HAP-1 (cell line): ENCODE data around the gene DUSP28.

Experiments
- DNase-seq, 2 experiments: peaks; one replicate each; pipeline ENCODE4 v3.0.0-alpha.2; 2016 to 2020; ENCODE audit warnings: low spot score in 2 of 2
- H3K27me3 ChIP-seq: fragments of 250-450 bp; sonication (Bioruptor Pico); 2 replicates; pipeline ENCODE4 v1.5.1; 2020; ENCODE audit warnings: low read depth, mild to moderate bottlenecking, moderate library complexity
- H3K36me3 ChIP-seq: fragments of 250-450 bp; sonication (Bioruptor Pico); replicated peaks from 2 replicates; pipeline ENCODE4 v1.5.1; 2020; ENCODE audit warnings: mild to moderate bottlenecking
- H3K4me1 ChIP-seq: fragments of 250-450 bp; sonication (Bioruptor Pico); 2 replicates; pipeline ENCODE4 v1.5.1; 2020; ENCODE audit warnings: mild to moderate bottlenecking
- H3K4me3 ChIP-seq: fragments of 250-450 bp; sonication (Bioruptor Pico); 2 replicates; pipeline ENCODE4 v1.5.1; 2020; ENCODE audit warnings: mild to moderate bottlenecking, moderate library complexity
- H3K9me3 ChIP-seq: fragments of 250-450 bp; sonication (Bioruptor Pico); 2 replicates; pipeline ENCODE4 v1.5.1; 2020; ENCODE audit warnings: mild to moderate bottlenecking, moderate library complexity
- in situ Hi-C: fragments of 300-500 bp; cut with MboI; formaldehyde crosslinking; loops from 3 replicates; pipeline ENCODE4 v1.14.3; 2020; ENCODE audit warnings: low sequenced_read_pairs, inconsistent platforms, mixed read lengths

DUSP28 gene

DNA sequence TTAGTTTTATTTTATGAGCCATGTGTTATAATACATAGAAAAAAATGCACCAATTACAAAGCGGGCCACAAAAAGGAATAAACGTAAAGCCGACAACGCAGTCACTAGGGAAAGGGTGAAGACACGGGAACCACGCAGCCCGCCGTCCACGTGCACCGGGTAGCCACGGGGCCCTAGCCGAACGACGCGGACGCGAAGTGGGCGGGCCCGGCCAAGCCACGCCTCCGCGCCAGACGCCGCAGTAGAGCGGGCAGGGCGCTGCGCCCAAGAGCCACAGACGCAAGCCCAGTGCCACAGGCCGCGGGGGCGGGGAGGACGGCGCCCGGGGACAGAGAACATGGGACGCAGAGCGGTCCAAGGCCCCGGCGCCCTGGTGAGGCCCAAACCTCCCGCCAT is at the start of gene DUSP28:
DUSP28 (plus strand) TSS at position 274 of the 396 bp plus-strand sequence. CDS start 328 bp downstream, outside the sequence.
- H3K4me1 ChIP-seq = peaks cover 10% of the 10 kb centered on the region
- in situ Hi-C loops = no loop called here
- no peaks in the 10 kb centered on the region for H3K27me3 ChIP-seq
- no peaks in the 10 kb centered on the region for H3K9me3 ChIP-seq
- peak within 1 kb of the TSS; percentile 82 for H3K4me3 ChIP-seq
- DNase-seq = peak; percentile 67 to 91
- peaks cover 9% of the 10 kb centered on the region for H3K36me3 ChIP-seq

DNA sequence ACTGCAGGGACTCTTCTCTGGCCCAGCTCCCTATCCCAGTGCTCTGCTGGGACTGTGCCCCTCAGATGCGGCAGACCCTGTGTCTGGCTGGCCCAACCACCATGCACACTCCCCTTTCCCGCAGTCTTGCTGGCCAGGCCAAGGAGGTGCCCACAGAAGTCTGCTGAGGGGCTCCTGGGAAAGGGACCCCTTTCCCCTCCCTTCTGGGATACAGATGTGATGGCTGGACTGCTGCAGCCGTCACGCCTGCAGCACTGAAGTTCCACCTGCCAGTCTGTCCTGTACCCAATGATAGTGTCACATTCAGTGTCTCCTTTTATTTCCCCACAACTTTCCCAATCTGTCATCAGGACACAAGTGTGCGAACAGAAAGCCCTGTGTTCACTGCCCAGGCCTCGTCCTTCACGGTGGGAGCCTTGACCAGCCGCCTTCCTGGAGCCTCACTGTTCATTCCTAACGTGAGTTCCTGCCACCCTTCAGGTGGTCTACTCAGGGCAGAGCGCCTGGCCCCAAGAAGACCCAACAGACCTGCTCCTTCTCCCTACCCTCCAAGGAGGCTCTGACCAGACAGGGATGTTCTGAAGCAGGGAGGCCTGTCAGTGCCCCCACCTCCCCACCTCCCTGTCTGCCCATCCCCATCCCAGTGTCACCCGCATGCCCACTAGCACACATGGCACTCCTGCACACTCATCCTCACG is 49.5 kb upstream of the DUSP28 start:
- no peak overlapping the region for H3K4me3 ChIP-seq
- no peaks in the 10 kb centered on the region for H3K4me1 ChIP-seq
- no peaks in the 10 kb centered on the region for H3K9me3 ChIP-seq
- no peak for DNase-seq
- H3K27me3 ChIP-seq = no peaks in the 10 kb centered on the region
- in situ Hi-C loops = no loop called here
- no peaks in the 10 kb centered on the region for H3K36me3 ChIP-seq

GRCh38 chr2:240511351-240512108 is 48.6 kb upstream of the DUSP28 start:
- Histone ChIP-seq H3K27me3 (no peaks in the 10 kb centered on the region), H3K4me3 (no peak overlapping the region), H3K36me3 (no peaks in the 10 kb centered on the region), H3K9me3 (no peaks in the 10 kb centered on the region), H3K4me1 (no peaks in the 10 kb centered on the region)
- no peak for DNase-seq
- in situ Hi-C loops = no loop called here

- no peaks in the 10 kb centered on the region for H3K36me3 ChIP-seq
- H3K9me3 ChIP-seq = no peaks in the 10 kb centered on the region
- in situ Hi-C loops = no loop called here
- no peaks in the 10 kb centered on the region for H3K4me1 ChIP-seq
- no peaks in the 10 kb centered on the region for H3K27me3 ChIP-seq
- DNase-seq = no peak
- H3K4me3 ChIP-seq = no peak overlapping the region
Observed at GRCh38 chr2:240512109-240512485, 48.1 kb upstream of the DUSP28 start.

GRCh38 chr2:240512666-240513535 is 47.3 kb upstream of the DUSP28 start:
- no peaks in the 10 kb centered on the region for H3K27me3 ChIP-seq
- no peaks in the 10 kb centered on the region for H3K36me3 ChIP-seq
- in situ Hi-C loops = no loop called here
- H3K9me3 ChIP-seq = no peaks in the 10 kb centered on the region
- H3K4me3 ChIP-seq = no peak overlapping the region
- no peak for DNase-seq
- H3K4me1 ChIP-seq = no peaks in the 10 kb centered on the region

- no peaks in the 10 kb centered on the region for H3K36me3 ChIP-seq
- in situ Hi-C loops = no loop called here
- no peaks in the 10 kb centered on the region for H3K4me1 ChIP-seq
- peak; percentile 16 to 84 for DNase-seq
- H3K27me3 ChIP-seq = no peaks in the 10 kb centered on the region
- H3K9me3 ChIP-seq = no peaks in the 10 kb centered on the region
- H3K4me3 ChIP-seq = no peak overlapping the region
Observed at GRCh38 chr2:240513549-240514287, 46.4 kb upstream of the DUSP28 start.

DNA sequence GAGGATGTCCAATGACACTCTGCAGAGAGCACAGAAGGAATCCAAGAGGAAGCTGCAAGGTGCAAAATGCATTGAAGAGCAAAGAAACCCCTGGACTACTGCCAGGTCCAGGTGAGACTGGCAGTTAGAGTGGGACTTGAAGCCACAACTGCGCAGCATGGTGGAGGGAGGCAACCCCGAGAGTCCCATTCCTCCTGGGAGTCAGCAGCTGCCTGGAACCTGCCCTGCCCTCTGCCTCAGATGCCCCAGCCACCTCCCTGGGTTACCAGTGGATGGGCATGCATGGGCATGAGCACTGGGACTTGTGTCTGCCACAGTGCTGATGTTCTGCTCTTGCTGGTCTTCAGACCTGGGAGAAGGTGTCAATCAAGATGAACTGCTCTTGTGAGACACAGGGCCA is 45.5 kb upstream of the DUSP28 start:
- Histone ChIP-seq H3K27me3 (no peaks in the 10 kb centered on the region), H3K4me3 (no peak overlapping the region), H3K9me3 (no peaks in the 10 kb centered on the region), H3K36me3 (no peaks in the 10 kb centered on the region), H3K4me1 (no peaks in the 10 kb centered on the region)
- DNase-seq = no peak
- in situ Hi-C loops = no loop called here

- Histone ChIP-seq H3K9me3 (peaks cover 2% of the 10 kb centered on the region; the same call in 1 of the 2 replicates), H3K36me3 (no peaks in the 10 kb centered on the region), H3K4me1 (no peaks in the 10 kb centered on the region), H3K27me3 (no peaks in the 10 kb centered on the region), H3K4me3 (no peak overlapping the region)
- DNase-seq = no peak
- in situ Hi-C loops = no loop called here
Observed at GRCh38 chr2:240517342-240517741, 42.8 kb upstream of the DUSP28 start.

- Histone ChIP-seq H3K4me3 (no peak overlapping the region), H3K4me1 (no peaks in the 10 kb centered on the region), H3K36me3 (peaks cover 9% of the 10 kb centered on the region), H3K27me3 (no peaks in the 10 kb centered on the region), H3K9me3 (peaks cover 2% of the 10 kb centered on the region; the same call in 1 of the 2 replicates)
- in situ Hi-C loops = no loop called here
- no peak for DNase-seq
Observed at GRCh38 chr2:240518981-240519380, 41.2 kb upstream of the DUSP28 start.

GRCh38 chr2:240519396-240520129 is 40.6 kb upstream of the DUSP28 start:
- Histone ChIP-seq H3K9me3 (peaks cover 6% of the 10 kb centered on the region), H3K4me3 (no peak overlapping the region), H3K4me1 (no peaks in the 10 kb centered on the region), H3K36me3 (peaks cover 12% of the 10 kb centered on the region), H3K27me3 (no peaks in the 10 kb centered on the region)
- in situ Hi-C loops = no loop called here
- DNase-seq = no peak

- Histone ChIP-seq H3K9me3 (peaks cover 14% of the 10 kb centered on the region), H3K36me3 (peaks cover 19% of the 10 kb centered on the region), H3K4me1 (no peaks in the 10 kb centered on the region), H3K27me3 (no peaks in the 10 kb centered on the region), H3K4me3 (no peak overlapping the region)
- DNase-seq = no peak
- in situ Hi-C loops = no loop called here
Observed at GRCh38 chr2:240520130-240520973, 39.8 kb upstream of the DUSP28 start.

GRCh38 chr2:240520974-240521350 is 39.2 kb upstream of the DUSP28 start:
- H3K36me3 ChIP-seq = peaks cover 19% of the 10 kb centered on the region

More at GRCh38 chr2:240520974-240521350, 39.2 kb upstream of the DUSP28 start:
- no peak overlapping the region for H3K4me3 ChIP-seq
- peaks cover 16% of the 10 kb centered on the region for H3K9me3 ChIP-seq
- in situ Hi-C loops = no loop called here
- no peaks in the 10 kb centered on the region for H3K27me3 ChIP-seq
- no peak for DNase-seq
- no peaks in the 10 kb centered on the region for H3K4me1 ChIP-seq
